GM12878 (cell line): ENCODE results near the gene FADS1. TPM values are rescaled to one million over a fixed set of nuclear protein-coding genes. Genes with fewer than 3 reads are reported as not detected.

Experiments used
- ATAC-seq: fragments of 200-7000 bp; cut with Tn5 transposase; 3 replicates; pipeline ENCODE4 v1.9.1; 2020; ENCODE audit warnings: mild to moderate bottlenecking, moderate library complexity
- BruUV-seq: library from RNA; stranded (reverse); fragments of 400-500 nt; replicated peaks from 2 replicates; lab custom pipeline; 2021; lab: Mats Ljungman, UMichigan
- CTCF ChIA-PET: fragments of 300-600 bp; sonication (Branson Sonifier 250); formaldehyde crosslinking; extraction: SDS; loops from one replicate; lab custom pipeline; 2021; ENCODE audit warnings: inconsistent platforms; lab: Yijun Ruan, JAX
- POLR2A ChIA-PET: fragments of 350-600 bp; formaldehyde crosslinking; extraction: SDS; loops from one replicate; lab custom pipeline; 2021; ENCODE audit warnings: inconsistent platforms; lab: Charles Lee
- RAD21 ChIA-PET: fragments of 300-600 bp; sonication (Branson Sonifier 250); formaldehyde crosslinking; loops from one replicate; lab custom pipeline; 2023; ENCODE audit warnings: antibody characterized with exemption; ENCODE audit not compliant: unreplicated experiment; lab: Charles Lee
- SMC1A ChIA-PET: fragments of 300-600 bp; sonication (Branson Sonifier 250); formaldehyde crosslinking; loops from one replicate; lab custom pipeline; 2023; ENCODE audit not compliant: unreplicated experiment, uncharacterized antibody; lab: Charles Lee
- DNase-seq: peaks from one replicate; pipeline ENCODE4 v3.0.0-alpha.2; 2011; ENCODE audit warnings: low read depth, low spot score
- FAIRE-seq: peaks from 3 replicates; lab custom pipeline; 2011; peaks lifted over from hg19 to GRCh38; lab: Jason Lieb, UNC
- H2AFZ ChIP-seq: 2 replicates; pipeline ENCODE4 v1.6.0; 2011; ENCODE audit warnings: low read depth, low read length, control low read depth; ENCODE audit not compliant: control insufficient read depth
- H3K27ac ChIP-seq: 2 replicates; pipeline ENCODE4 v1.5.1; 2011; ENCODE audit warnings: control low read depth; ENCODE audit not compliant: control insufficient read depth, insufficient read depth
- H3K27me3 ChIP-seq, 2 experiments: replicated peaks in 1 of 2; 2 replicates each; pipeline versions ENCODE4 v1.6.0 to v1.6.1; 2011; ENCODE audit warnings: low read length in 1 of 2; ENCODE audit not compliant: control insufficient read depth in 2 of 2, insufficient read depth in 2 of 2
- H3K36me3 ChIP-seq, 2 experiments: 2 replicates each; pipeline ENCODE4 v1.5.1; 2011; ENCODE audit warnings: low read length in 1 of 2; ENCODE audit not compliant: control insufficient read depth in 2 of 2, insufficient read depth in 2 of 2
- H3K4me1 ChIP-seq: 2 replicates; pipeline ENCODE4 v1.6.1; 2011; ENCODE audit warnings: mild to moderate bottlenecking, low read length, moderate library complexity, mixed read lengths; ENCODE audit not compliant: control insufficient read depth, insufficient read depth
- H3K4me2 ChIP-seq: 2 replicates; pipeline ENCODE4 v1.6.0; 2011; ENCODE audit warnings: control low read depth; ENCODE audit not compliant: control insufficient read depth, insufficient read depth
- H3K4me3 ChIP-seq: fragments of 200-600 bp; sonication (generic); 2 replicates; pipeline ENCODE4 v1.5.1; 2016
- H3K79me2 ChIP-seq: 2 replicates; pipeline ENCODE4 v1.6.0; 2011; ENCODE audit warnings: low read length; ENCODE audit not compliant: control insufficient read depth, insufficient read depth
- H3K9ac ChIP-seq: 2 replicates; pipeline ENCODE4 v1.8.0; 2011; ENCODE audit warnings: low read length, control low read depth, mixed read lengths; ENCODE audit not compliant: control insufficient read depth, insufficient read depth
- H3K9me3 ChIP-seq: replicated peaks from 3 replicates; pipeline ENCODE4 v1.5.1; 2011; ENCODE audit warnings: mild to moderate bottlenecking, low read length; ENCODE audit not compliant: control insufficient read depth, insufficient read depth
- H4K20me1 ChIP-seq: 2 replicates; pipeline ENCODE4 v1.6.0; 2011; ENCODE audit not compliant: control insufficient read depth, insufficient read depth
- ASH2L ChIP-seq: fragments of 300-600, 200-600 bp; sonication (generic); IDR thresholded peaks from 2 replicates; pipeline ENCODE4 v1.6.1; 2017; ENCODE audit warnings: low read depth, mild to moderate bottlenecking, borderline replicate concordance
- ATF7 ChIP-seq: fragments of 450-650 bp; IDR thresholded peaks from 2 replicates; pipeline ENCODE4 v1.6.1; 2016; ENCODE audit warnings: low read depth, mild to moderate bottlenecking
- CBFB ChIP-seq: IDR thresholded peaks from 2 replicates; pipeline ENCODE4 v1.6.1; 2016; ENCODE audit warnings: antibody characterized with exemption, low read depth
- CREM ChIP-seq: IDR thresholded peaks from 2 replicates; pipeline ENCODE4 v1.6.1; 2014; ENCODE audit warnings: antibody characterized with exemption, low read depth
- ELK1 ChIP-seq: IDR thresholded peaks from 2 replicates; pipeline ENCODE4 v1.6.1; 2012; ENCODE audit warnings: low read depth, low read length, improper control_type of control experiment
- HDGF ChIP-seq: fragments of 450-650 bp; IDR thresholded peaks from 2 replicates; pipeline ENCODE4 v1.6.1; 2016; ENCODE audit warnings: antibody characterized with exemption
- IKZF2 ChIP-seq, 2 experiments: fragments of 450-650 bp; IDR thresholded peaks; 2 replicates each; pipeline ENCODE4 v1.6.1; 2017; ENCODE audit warnings: mild to moderate bottlenecking in 2 of 2, moderate library complexity in 2 of 2
- KAT2A ChIP-seq: conservative IDR thresholded peaks from 2 replicates; pipeline ENCODE4 v1.6.1; 2011; ENCODE audit warnings: low read depth, low read length; ENCODE audit not compliant: control insufficient read depth
- NFYA ChIP-seq: IDR thresholded peaks from 2 replicates; pipeline ENCODE4 v1.6.1; 2011; ENCODE audit warnings: low read depth, mild to moderate bottlenecking, low read length, improper control_type of control experiment, borderline replicate concordance
- PRDM15 ChIP-seq: fragments of 450-650 bp; formaldehyde crosslinking; IDR thresholded peaks from 2 replicates; pipeline ENCODE4 v1.4.0; 2020; ENCODE audit warnings: mild to moderate bottlenecking, moderate library complexity
- SIX5 ChIP-seq: IDR thresholded peaks from 2 replicates; pipeline ENCODE4 v1.6.1; 2011; ENCODE audit warnings: mild to moderate bottlenecking, low read depth, low read length, moderate library complexity; ENCODE audit not compliant: severe bottlenecking
- SMAD5 ChIP-seq: IDR thresholded peaks from 2 replicates; pipeline ENCODE4 v1.6.1; 2016; ENCODE audit warnings: antibody characterized with exemption, low read depth
- ZNF217 ChIP-seq: fragments of 450-650 bp; IDR thresholded peaks from 2 replicates; pipeline ENCODE4 v1.6.1; 2017; ENCODE audit warnings: antibody characterized with exemption, mild to moderate bottlenecking
- WGBS: methylation state at CpG from one replicate; pipeline ENCODE4 v1.1.6; 2016; ENCODE audit warnings: low lambda C conversion rate; ENCODE audit not compliant: insufficient replicate concordance, insufficient coverage; ENCODE audit errors: missing lambda C conversion rate; 5-methylcytosine and 5-hydroxymethylcytosine counted together
- in situ Hi-C: fragments of 300-500 bp; cut with MboI; formaldehyde crosslinking; loops from 9 replicates; pipeline ENCODE4 v1.14.3; 2018; ENCODE audit warnings: mixed read lengths
- intact Hi-C: fragments of 100-400 bp; cut with micrococcal nuclease; formaldehyde crosslinking; loops from one replicate; pipeline ENCODE4 v1.14.2; 2022; ENCODE audit not compliant: unreplicated experiment
- polyA plus RNA-seq, 11 experiments: library from polyadenylated mRNA; depleted of rRNA in 4 of 11; unstranded in 6 of 11; stranded (reverse) in 5 of 11; fragments of >200 nt; fragmentation: Nextera tagmentation in 4 of 11; fragmentation: Illumina TruSeq in 1 of 11; extraction: Ambion mirVana in 4 of 11; extraction: Trizol in 1 of 11; gene quantifications; 1 replicate in 1 of 11; 2 replicates in 10 of 11; pipeline versions ENCODE4 v1.2.1 to v1.2.3, GENCODE V29; 2011 to 2016; ENCODE audit warnings: inconsistent platforms in 2 of 11, missing spikeins in 2 of 11, low read depth in 1 of 11
- total RNA-seq, 4 experiments: library from RNA; depleted of rRNA in 3 of 4; stranded (reverse); fragments of >200 nt in 3 of 4; fragmentation: Illumina TruSeq in 1 of 4; extraction: Trizol in 1 of 4; gene quantifications; 2 replicates each; pipeline versions ENCODE4 v1.2.1 to v1.2.3, GENCODE V29; 2013 to 2021

Gene FADS1
- total and polyA plus RNA-seq, 10 of the 15 experiments (the other 5 are each of a cell fraction or from before 2014, with no cell fraction given): 8.8 to 73.9 (median 39.0) TPM

- H3K79me2 ChIP-seq: peaks cover 12% of the 10 kb centered on the region
- peaks cover 0 to 8% of the 10 kb centered on the region in 2 experiments; a peak in 2 of 4 replicates for H3K36me3 ChIP-seq
- no peaks in the 10 kb centered on the region for H3K9me3 ChIP-seq
- no peak overlapping the region for H3K4me2 ChIP-seq
- H3K9ac ChIP-seq: no peak overlapping the region
- ChIA-PET RAD21 (no interaction called here), POLR2A (no interaction called here), CTCF (interaction anchor here (0.7 to 10.8 kb wide), 4 partner anchors 13 to 251 kb away, joined by 3 to 141 read pairs (median 4); partner anchors contain the start of gene FEN1), SMC1A (interaction anchor here (1.4 to 1.9 kb wide), 2 partner anchors 13 to 24 kb away, joined by 3 to 6 read pairs; no protein-coding TSS in a partner anchor)
- WGBS: 79% methylated on average over 8 of the region's 8 CpGs
- H2AFZ ChIP-seq: no peak overlapping the region
- no peaks in the 10 kb centered on the region for H4K20me1 ChIP-seq
- no peaks in the 10 kb centered on the region for H3K27me3 ChIP-seq
- ATAC-seq (no peak), FAIRE-seq (no peak), DNase-seq (no peak)
- in situ Hi-C loops: no loop called here
- intact Hi-C loops: no loop called here
- H3K27ac ChIP-seq: no peak overlapping the region
- TF ChIP-seq SMAD5: no peak
- H3K4me1 ChIP-seq: no peaks in the 10 kb centered on the region; the same call in 1 of the 2 replicates
- H3K4me3 ChIP-seq: no peak overlapping the region
- BruUV-seq: no TSS peak
Observed at GRCh38 chr11:61810671-61811175, 6.1 kb downstream of the FADS1 start.

GRCh38 chr11:61806785-61807184 lies 10.0 kb downstream of the FADS1 start:
- Histone ChIP-seq H2AFZ (no peak overlapping the region), H3K79me2 (no peaks in the 10 kb centered on the region), H3K4me1 (no peaks in the 10 kb centered on the region), H3K27ac (no peak overlapping the region), H3K27me3 (no peaks in the 10 kb centered on the region), H3K9ac (no peak overlapping the region), H4K20me1 (no peaks in the 10 kb centered on the region), H3K4me3 (no peak overlapping the region), H3K4me2 (no peak overlapping the region), H3K9me3 (no peaks in the 10 kb centered on the region), H3K36me3 (peaks cover 7 to 9% of the 10 kb centered on the region in 2 experiments)
- SMC1A ChIA-PET: interaction anchor here (1.1 to 1.8 kb wide), 6 partner anchors 8 to 277 kb away, joined by 3 to 10 read pairs (median 4); partner anchors contain the start of gene TMEM258
- 98% methylated on average over 5 of the region's 5 CpGs for WGBS
- intact Hi-C loops: no loop called here
- in situ Hi-C loops: no loop called here
- BruUV-seq: no TSS peak
- CTCF ChIA-PET: interaction anchor here (1.0 to 3.9 kb wide), 5 partner anchors 10 to 301 kb away, joined by 3 to 39 read pairs (median 4); no protein-coding TSS in a partner anchor
- RAD21 ChIA-PET: interaction anchor here (1.1 to 3.7 kb wide), 3 partner anchors 8 to 59 kb away, joined by 3 to 19 read pairs (median 3); no protein-coding TSS in a partner anchor
- no peak for FAIRE-seq
- no peak for DNase-seq
- POLR2A ChIA-PET: interaction anchor here (0.9 to 2.4 kb wide), 2 partner anchors 8 to 27 kb away, joined by 4 to 8 read pairs; no protein-coding TSS in a partner anchor
- no peak for ATAC-seq
- TF ChIP-seq ELK1 (no peak), PRDM15 (no peak), CREM (no peak), ZNF217 (no peak), ATF7 (no peak), ASH2L (no peak), SMAD5 (no peak), NFYA (no peak), IKZF2 (IDR thresholded peaks at IDR 0.05) (no peak), CBFB (no peak), SIX5 (no peak), KAT2A (no peak), HDGF (no peak)
